HG02938 (cell line): ENCODE measurements around the gene TMEM273.

ENCODE experiments used
- ATAC-seq: cut with Tn5 transposase; IDR thresholded peaks from one replicate; pipeline ENCODE4 v1.9.1; 2021; ENCODE audit warnings: mild to moderate bottlenecking, moderate library complexity; ENCODE audit not compliant: unreplicated experiment

The TMEM273 gene

GRCh38 chr10:49177391-49178355, 10.5 kb downstream of the TMEM273 start:
- ATAC-seq: peak; percentile 85

GRCh38 chr10:49176310-49177268, 11.6 kb downstream of the TMEM273 start:
- peak; percentile 2 for ATAC-seq

GRCh38 chr10:49175587-49176309, 12.4 kb downstream of the TMEM273 start:
- ATAC-seq: no peak

GRCh38 chr10:49174926-49175500, 13.2 kb downstream of the TMEM273 start:
- no peak for ATAC-seq

GRCh38 chr10:49174261-49174925, 13.8 kb downstream of the TMEM273 start:
- no peak for ATAC-seq

GRCh38 chr10:49173853-49174252, 14.3 kb downstream of the TMEM273 start:
- no peak for ATAC-seq

GRCh38 chr10:49173201-49173772, 14.9 kb downstream of the TMEM273 start:
- ATAC-seq: no peak

- no peak for ATAC-seq
Observed at GRCh38 chr10:49172777-49173132, 15.4 kb downstream of the TMEM273 start.

GRCh38 chr10:49172061-49172776, 16.0 kb downstream of the TMEM273 start:
- ATAC-seq: no peak

- no peak for ATAC-seq
Observed at GRCh38 chr10:49171326-49172060, 16.7 kb downstream of the TMEM273 start.

- ATAC-seq: no peak
Observed at GRCh38 chr10:49170632-49171325, 17.4 kb downstream of the TMEM273 start.

- ATAC-seq: no peak
Observed at GRCh38 chr10:49169776-49170175, 18.4 kb downstream of the TMEM273 start.

- ATAC-seq: no peak
Observed at GRCh38 chr10:49168831-49169500, 19.2 kb downstream of the TMEM273 start.

- no peak for ATAC-seq
Observed at GRCh38 chr10:49168171-49168540, 20.0 kb downstream of the TMEM273 start.

- no peak for ATAC-seq
Observed at GRCh38 chr10:49167425-49168170, 20.6 kb downstream of the TMEM273 start.
